ENCODE data around the gene SLC26A11. TPM values are rescaled to one million over a fixed set of nuclear protein-coding genes. Genes with fewer than 3 reads are reported as not detected.

SLC26A11 gene
- total RNA-seq, 1 experiment from 2014 or later = 26.5 TPM

GRCh38 chr17:80221351-80222105 lies 1.3 kb downstream of the SLC26A11 start:
- H3T11ph ChIP-seq (ENCODE audit: low read length) = no peak overlapping the region
- H3K4me3 Mint-ChIP-seq = peak overlapping the region; percentile 85 to 91
- H3K18ac ChIP-seq (ENCODE audit: insufficient read length, low read depth, low read length) = no peak overlapping the region
- no peak overlapping the region for H3K27ac Mint-ChIP-seq
- DNase-seq = peak; percentile 31
- no peaks in the 10 kb centered on the region for H3K79me1 ChIP-seq (ENCODE audit: insufficient read depth, low read depth, low read length, poor library complexity, severe bottlenecking)
- H3K4me1 Mint-ChIP-seq = peaks cover 29 to 34% of the 10 kb centered on the region in 2 experiments
- no peak overlapping the region for H3K23ac ChIP-seq (ENCODE audit: insufficient read length, low read depth, low read length)
- no peak for TF ChIP-seq CTCF (conservative IDR thresholded peaks at IDR 0.05)
- H3K4ac ChIP-seq (ENCODE audit: low read depth, low read length) = no peak overlapping the region
- no peaks in the 10 kb centered on the region for H3K79me2 ChIP-seq (ENCODE audit: insufficient read depth, low read length)
- H3K9ac ChIP-seq (ENCODE audit: extremely low read depth, insufficient read length, low read length) = no peak overlapping the region
- H3K36me3 Mint-ChIP-seq (ENCODE audit: insufficient read depth in 1 of 3, low read depth in 3 of 3) = peaks cover 5 to 24% (median 20%) of the 10 kb centered on the region in 3 experiments; a peak in 5 of 7 replicates
- H3K14ac ChIP-seq (ENCODE audit: insufficient read depth, low read length) = no peak overlapping the region
- H3K23me2 ChIP-seq (ENCODE audit: insufficient read length, low read depth, low read length, poor library complexity, severe bottlenecking) = peaks cover 5% of the 10 kb centered on the region
- H3K27me3 Mint-ChIP-seq (ENCODE audit: low read depth) = no peaks in the 10 kb centered on the region; the same call in 1 of the 2 replicates
- H4K8ac ChIP-seq (replicated peaks; ENCODE audit: insufficient read length, low read depth, low read length) = no peak overlapping the region
- no peak overlapping the region for H2BK12ac ChIP-seq (ENCODE audit: insufficient read length, low read depth, low read length)
- H4K91ac ChIP-seq (ENCODE audit: insufficient read length, low read depth, low read length) = no peak overlapping the region
- H3K4me1 ChIP-seq (ENCODE audit: insufficient read depth, low read length) = no peaks in the 10 kb centered on the region
- no peak overlapping the region for H3K27ac ChIP-seq (ENCODE audit: insufficient read length, low read depth, low read length)
- no peaks in the 10 kb centered on the region for H4K20me1 ChIP-seq (ENCODE audit: control insufficient read depth, insufficient read depth, insufficient read length)
- H3K9me3 Mint-ChIP-seq = no peaks in the 10 kb centered on the region
- H2BK5ac ChIP-seq (ENCODE audit: insufficient read length, low read length) = no peak overlapping the region
- H3K56ac ChIP-seq (ENCODE audit: insufficient read length, low read depth, low read length) = no peak overlapping the region
- no peak overlapping the region for H2BK120ac ChIP-seq (ENCODE audit: low read depth, low read length, poor library complexity, severe bottlenecking)
- no peak overlapping the region for H2BK15ac ChIP-seq (ENCODE audit: low read depth, low read length)
- no peak overlapping the region for H2AK5ac ChIP-seq (ENCODE audit: insufficient read length, low read length)
- H3K9me3 ChIP-seq (ENCODE audit: control insufficient read depth, low read depth, low read length) = no peaks in the 10 kb centered on the region
- no peak overlapping the region for H2BK20ac ChIP-seq (ENCODE audit: low read depth, low read length, poor library complexity, severe bottlenecking)
- H3K27me3 ChIP-seq (ENCODE audit: insufficient read depth, low read length) = no peaks in the 10 kb centered on the region
- H4K5ac ChIP-seq (ENCODE audit: insufficient read length, low read depth, low read length) = no peak overlapping the region
- H3K4me2 ChIP-seq (ENCODE audit: insufficient read depth, insufficient read length, low read length) = peak overlapping the region; percentile 50
- H2AFZ ChIP-seq (ENCODE audit: low read length) = no peak overlapping the region
- no CpG with 5 or more reads among the region's 29 CpGs for WGBS (ENCODE audit: extremely low coverage, insufficient read length, low lambda C conversion rate)
